GM12874 (cell line): Measurements from ENCODE around the gene APP.

Experiments used
- TF ChIP-seq, protein P1 (sequence below): IDR thresholded peaks from 2 replicates; pipeline ENCODE4 v1.5.1; 2011; ENCODE audit warnings: low read depth, mild to moderate bottlenecking, control low read depth, low read length, moderate library complexity; ENCODE audit not compliant: insufficient read depth

Gene APP

DNA sequence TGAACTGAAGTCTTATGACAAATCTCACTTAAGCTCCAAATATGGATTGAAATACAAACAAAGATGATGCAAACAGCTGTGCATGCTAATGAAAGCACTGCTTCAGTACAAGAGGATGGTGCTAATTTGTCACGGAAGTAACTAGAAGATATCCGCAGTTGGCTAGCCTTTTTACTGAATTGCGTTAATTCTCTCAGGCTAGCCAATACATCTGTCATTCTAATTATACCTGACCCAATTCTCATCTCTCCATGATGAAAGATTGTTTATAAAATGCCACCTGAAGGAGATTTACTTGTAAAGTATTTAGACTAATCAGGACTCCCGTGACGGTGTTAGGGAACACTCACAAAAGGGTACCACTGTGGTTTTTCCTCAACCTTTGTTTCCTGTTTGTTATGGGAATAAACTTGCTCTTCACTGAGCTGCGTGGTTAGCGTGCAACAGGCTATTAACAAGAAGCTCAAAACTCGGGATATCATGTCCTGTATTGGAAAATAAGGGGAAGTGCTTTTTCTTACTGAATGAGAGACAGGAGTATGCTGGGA lies 162.5 kb downstream of the APP start:
- TF ChIP-seq, protein P1, sequence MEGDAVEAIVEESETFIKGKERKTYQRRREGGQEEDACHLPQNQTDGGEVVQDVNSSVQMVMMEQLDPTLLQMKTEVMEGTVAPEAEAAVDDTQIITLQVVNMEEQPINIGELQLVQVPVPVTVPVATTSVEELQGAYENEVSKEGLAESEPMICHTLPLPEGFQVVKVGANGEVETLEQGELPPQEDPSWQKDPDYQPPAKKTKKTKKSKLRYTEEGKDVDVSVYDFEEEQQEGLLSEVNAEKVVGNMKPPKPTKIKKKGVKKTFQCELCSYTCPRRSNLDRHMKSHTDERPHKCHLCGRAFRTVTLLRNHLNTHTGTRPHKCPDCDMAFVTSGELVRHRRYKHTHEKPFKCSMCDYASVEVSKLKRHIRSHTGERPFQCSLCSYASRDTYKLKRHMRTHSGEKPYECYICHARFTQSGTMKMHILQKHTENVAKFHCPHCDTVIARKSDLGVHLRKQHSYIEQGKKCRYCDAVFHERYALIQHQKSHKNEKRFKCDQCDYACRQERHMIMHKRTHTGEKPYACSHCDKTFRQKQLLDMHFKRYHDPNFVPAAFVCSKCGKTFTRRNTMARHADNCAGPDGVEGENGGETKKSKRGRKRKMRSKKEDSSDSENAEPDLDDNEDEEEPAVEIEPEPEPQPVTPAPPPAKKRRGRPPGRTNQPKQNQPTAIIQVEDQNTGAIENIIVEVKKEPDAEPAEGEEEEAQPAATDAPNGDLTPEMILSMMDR, result no peak

DNA sequence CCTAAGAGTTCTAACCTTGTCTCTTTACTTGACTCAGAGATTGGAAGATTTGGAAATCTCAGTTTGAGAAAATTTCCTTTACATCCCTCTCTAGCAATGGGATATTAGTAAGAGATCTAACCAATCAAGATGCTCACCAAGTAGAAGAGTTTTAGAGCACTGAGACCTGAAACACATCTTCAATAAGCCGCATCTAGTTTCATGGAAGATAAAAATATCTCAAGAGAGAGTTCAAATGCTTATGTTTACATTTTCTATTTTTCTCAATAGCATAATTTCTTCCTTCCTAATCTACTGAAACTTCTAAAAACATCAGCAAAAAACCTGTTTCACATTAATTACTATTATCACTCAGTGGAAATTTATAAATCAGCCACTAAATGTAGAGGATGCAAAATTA lies 165.1 kb downstream of the APP start:
- TF ChIP-seq, protein P1, result no peak

DNA sequence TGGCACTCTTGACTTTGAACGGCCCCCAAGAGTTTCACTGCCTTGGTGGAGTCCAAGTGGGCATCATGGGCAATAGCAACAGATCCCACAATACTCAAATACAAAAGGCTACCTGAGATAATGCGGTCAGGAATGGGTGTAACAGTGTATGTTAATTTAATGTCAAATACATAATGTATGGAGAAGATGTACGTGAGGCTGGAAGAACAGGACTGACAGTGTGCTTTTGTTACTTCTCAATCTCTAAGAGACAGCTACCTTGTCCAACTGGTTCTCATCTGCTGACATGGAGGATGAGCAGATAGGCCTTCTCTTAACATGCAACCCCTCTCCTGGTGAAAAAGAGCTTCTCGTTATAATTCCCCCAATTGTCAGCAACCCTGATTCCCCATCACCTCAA lies 167.2 kb downstream of the APP start:
- TF ChIP-seq, protein P1, result no peak

DNA sequence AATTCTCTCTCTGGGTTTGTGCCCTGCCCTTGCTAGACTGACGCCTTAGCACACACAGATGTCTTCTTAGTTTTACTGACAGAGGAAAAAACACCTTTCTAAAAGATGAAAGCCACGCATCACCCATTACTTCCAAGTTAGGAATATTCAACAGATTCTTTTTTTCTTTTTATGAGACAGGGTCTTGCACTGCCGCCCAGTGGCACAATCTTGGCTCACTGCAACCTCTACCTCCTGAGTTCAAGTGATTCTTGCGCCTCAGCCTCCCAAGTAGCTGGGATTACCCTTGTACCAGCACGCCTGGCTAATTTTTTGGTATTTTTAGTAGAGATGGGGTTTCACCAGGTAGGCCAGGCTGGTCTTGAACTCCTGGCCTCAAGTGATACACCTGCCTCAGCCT lies 169.2 kb downstream of the APP start:
- TF ChIP-seq, protein P1, result no peak

DNA sequence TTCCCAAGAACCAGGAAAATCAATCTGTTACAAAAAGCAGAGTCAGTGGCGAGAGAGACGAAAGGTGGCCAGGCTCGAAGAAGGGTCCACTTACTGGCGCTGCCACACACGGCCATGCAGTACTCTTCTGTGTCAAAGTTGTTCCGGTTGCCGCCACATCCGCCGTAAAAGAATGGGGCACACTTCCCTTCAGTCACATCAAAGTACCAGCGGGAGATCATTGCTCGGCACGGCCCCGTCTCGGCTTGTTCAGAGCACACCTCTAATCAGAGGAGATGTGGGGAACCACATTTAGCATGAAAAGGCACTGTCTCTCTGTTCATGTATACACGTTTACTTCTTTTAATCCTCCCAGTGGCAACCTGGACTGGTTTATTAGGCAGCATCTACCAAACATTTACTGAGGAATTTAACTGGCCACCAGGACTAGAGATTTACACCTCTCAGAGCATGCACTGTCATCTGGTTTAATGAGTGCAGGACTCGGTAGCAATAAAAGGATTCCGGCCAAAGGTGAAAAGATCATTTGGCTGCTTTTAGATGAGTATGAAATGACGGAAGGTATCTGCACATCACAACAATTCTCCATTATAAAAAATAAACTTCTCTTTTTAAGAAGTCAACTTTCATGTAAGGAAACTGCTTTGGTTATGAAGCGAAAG lies 170.5 kb downstream of the APP start:
- TF ChIP-seq, protein P1, result no peak

DNA sequence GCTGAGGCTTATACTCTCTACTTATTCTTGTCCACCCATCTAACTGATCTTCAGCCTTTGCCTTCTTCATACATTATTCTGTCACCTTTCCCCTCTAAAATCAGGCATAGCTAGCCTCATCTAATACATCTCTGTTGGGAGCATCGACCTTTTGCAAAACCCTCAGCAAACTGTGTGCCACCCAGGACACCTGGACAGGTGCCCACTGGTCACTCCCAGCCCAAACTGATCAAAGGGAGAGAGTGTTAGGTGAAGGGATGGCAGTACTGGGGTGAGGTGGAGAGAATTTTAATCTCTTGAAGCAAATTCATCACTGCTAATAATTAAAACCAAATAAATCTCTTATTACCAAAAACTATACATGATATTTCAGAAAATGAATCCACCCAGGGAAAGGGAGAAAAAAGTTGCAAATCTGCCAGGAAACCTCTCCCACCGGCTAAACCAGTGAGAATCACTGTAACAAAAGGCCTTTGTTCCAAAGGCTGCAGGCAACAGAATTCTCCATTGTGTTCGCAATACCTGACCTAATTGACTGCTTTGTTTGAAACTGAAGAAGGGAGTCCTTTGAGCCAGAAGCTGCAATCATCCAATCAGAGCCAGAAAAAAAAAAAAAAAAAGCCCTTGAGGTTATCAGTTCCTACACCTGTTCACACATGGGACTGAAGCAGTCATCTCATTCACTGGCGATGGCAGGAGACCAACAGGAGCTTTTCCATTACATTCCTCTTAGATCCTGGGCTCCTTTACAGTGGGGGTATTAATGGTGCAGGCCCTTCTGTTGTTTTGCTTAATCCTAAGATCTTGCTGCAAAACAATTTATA lies 172.6 kb downstream of the APP start:
- TF ChIP-seq, protein P1, result no peak

DNA sequence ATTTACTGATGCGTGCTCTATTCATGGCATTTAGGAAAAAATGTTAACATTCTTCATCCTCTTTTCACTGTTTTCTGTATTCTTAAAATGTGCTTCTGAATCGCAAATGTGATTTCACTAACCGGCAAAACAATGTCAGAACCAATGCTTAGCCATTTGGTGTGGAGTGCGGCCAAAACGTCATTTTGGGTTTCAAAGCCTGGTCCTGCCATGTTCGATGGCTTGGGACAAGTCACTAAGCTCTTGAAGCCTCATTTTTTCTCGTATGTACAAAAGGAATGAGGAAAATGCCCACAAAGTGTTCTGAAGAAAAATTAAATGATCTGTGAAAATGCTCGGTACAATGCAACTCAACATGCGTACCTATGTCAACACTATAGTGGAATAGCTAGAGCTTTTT lies 175.3 kb downstream of the APP start:
- TF ChIP-seq, protein P1, result no peak
